SW480 (cell line): ENCODE measurements around the gene ZNF14.
"Not testable (repeated sequence)": the region's sequence is repeated elsewhere in the genome, so short reads cannot be mapped to it uniquely, and the experiment has no call there.

ENCODE experiments used
- DNase-seq: peaks from one replicate; pipeline ENCODE4 v3.0.0-alpha.2; 2016; ENCODE audit warnings: low spot score

Gene ZNF14

DNA sequence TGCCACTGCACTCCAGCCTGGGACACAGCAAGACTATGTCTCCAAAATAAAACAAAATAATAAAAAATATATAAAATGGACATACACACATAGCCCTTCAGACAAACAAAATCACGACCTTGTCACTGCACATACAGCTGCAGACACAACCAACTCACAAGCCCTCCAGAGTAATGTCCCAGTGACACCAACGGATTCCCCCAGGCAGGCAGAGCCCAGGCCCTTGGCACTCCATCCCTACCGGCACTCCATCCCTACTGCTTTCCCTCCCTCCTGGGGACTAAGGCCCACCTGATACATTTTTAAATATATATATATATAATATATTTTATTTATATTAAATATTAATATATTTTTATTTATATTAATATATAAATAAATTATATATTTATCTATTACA is 45.8 kb downstream of the ZNF14 start:
- no peak for DNase-seq

DNA sequence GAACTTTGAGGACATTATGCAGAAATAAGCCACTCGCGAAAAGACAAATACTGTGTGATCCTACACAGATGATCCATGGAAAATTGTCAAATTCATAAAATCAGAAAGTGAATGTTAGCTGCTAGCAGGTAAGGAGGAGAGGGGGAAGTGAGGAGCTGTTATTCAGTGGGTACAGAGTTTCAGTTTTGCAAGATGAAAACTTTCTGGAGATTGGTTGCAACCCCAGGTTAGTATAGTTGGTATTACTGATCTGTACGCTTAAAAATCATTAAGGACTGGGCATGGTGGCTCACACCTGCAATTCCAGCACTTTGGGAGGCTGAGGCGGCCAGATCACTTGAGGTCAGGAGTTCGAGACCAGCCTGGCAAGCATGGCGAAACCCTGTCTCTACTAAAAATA is 46.3 kb downstream of the ZNF14 start:
- DNase-seq, result no peak

GRCh38 chr19:19686119-19686518 is 46.8 kb downstream of the ZNF14 start:
- DNase-seq, result not testable (repeated sequence)

DNA sequence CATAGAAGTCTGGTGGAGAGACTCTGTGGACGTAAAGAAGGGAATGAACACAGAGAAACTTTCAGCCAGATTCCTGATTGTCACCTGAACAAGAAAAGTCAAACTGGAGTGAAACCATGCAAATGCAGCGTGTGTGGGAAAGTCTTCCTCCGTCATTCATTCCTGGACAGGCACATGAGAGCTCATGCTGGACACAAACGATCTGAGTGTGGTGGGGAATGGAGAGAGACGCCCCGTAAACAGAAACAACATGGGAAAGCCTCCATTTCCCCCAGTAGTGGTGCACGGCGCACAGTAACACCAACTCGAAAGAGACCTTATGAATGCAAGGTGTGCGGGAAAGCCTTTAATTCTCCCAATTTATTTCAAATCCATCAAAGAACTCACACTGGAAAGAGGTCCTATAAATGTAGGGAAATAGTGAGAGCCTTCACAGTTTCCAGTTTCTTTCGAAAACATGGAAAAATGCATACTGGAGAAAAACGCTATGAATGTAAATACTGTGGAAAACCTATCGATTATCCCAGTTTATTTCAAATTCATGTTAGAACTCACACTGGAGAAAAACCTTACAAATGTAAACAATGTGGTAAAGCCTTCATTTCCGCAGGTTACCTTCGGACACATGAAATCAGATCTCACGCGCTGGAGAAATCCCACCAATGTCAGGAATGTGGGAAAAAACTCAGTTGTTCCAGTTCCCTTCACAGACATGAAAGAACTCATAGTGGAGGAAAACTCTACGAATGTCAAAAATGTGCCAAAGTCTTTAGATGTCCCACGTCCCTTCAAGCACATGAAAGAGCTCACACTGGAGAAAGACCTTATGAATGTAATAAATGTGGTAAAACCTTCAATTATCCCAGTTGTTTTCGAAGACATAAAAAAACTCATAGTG is 53.5 kb downstream of the ZNF14 start:
- no peak for DNase-seq

GRCh38 chr19:19677579-19677978 is 55.3 kb downstream of the ZNF14 start:
- DNase-seq, result no peak

- DNase-seq, result no peak
Measured at GRCh38 chr19:19674315-19674714, 58.6 kb downstream of the ZNF14 start.

DNA sequence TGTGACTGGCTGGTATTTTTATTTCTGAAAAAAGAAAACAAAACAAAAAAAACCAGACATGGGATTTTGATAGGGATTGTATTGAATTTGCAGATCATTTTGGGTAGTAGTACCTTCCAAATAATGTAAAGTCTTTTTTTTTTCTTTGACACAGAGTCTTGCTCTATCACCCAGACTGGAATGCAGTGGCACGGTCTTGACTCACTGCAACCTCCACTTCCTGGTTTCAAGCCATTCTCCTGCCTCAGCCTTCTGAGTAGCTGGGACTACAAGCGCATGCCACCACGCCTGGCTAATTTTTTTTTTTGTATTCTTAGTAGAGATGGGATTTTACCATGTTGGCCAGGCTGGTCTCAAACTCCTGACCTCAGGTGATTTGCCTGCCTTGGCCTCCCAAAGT is 60.1 kb downstream of the ZNF14 start:
- DNase-seq, result no peak

- DNase-seq, result no peak
Measured at GRCh38 chr19:19670070-19670551, 62.8 kb downstream of the ZNF14 start.

DNA sequence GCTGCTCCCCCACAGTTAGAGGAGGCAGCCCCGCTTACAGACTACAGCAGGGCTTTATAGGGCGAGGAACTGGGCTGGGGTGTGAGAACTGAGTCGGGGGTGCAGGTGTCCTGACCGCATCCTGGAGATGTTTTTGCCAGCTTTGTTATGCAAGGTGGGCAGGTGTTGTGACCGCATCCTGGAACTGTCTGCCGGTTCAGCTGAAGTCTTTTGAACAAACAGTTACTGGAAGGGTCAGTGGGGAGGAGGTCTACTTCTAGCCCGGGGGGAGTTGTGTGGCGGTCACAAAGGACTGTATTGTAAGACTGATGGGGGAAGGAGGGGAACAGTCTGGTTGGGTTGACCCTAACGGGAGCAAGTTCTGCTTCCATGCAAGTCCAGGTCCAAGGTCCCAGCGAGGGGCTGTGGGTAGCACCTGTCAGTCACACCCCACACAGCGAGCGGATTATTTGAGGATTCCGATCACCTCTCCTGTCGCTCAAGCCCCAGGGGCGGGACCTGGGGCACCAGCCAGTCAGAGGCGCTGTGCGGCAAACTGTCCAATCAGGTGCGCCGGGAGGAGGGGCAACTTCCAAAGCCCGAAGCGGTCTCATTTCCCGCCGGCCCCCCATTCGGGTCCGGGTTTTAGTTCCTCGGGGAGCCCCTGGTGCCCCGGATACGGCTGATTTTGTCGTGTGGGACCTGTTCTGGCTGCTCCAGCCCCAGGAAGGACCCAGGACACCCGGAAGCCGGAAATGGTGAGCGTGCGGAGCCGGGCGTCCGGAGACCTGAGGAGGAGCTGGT is 64.5 kb downstream of the ZNF14 start, which contains the start of gene ZNF101:
Gene ZNF101 (plus strand): TSS at position 610 of the 783 bp plus-strand sequence. CDS start 125 bp downstream, at position 735.
- DNase-seq, result peak; percentile 97

- DNase-seq, result not testable (repeated sequence)
Measured at GRCh38 chr19:19665420-19665948, 67.4 kb downstream of the ZNF14 start.

- DNase-seq, result peak; percentile 99
Measured at GRCh38 chr19:19663256-19664120, 69.4 kb downstream of the ZNF14 start, which contains the start of gene ATP13A1. TSS of gene ATP13A1 (minus strand) at chr19:19663676. CDS start at chr19:19663666, 10 bp downstream.

DNA sequence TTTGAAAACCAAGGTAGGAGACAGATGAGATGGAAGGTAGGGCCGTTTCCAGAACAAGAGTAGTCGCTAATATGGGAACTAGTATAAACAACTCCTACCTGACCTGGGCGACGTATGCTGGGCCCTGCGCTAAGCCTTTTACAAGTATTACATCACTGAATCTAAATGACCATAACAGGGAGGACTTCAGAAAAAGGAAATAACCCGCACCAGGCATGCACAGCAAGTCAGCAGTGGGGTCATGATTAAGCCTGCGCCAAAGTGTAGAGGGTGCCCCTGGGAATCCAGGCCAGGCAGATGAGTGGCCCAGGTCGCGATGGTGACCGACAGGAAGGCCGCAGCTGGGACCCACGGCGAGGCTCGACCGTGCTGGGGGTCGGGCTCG is 70.0 kb downstream of the ZNF14 start:
- no peak for DNase-seq

GRCh38 chr19:19662344-19662743 is 70.6 kb downstream of the ZNF14 start:
- no peak for DNase-seq

DNA sequence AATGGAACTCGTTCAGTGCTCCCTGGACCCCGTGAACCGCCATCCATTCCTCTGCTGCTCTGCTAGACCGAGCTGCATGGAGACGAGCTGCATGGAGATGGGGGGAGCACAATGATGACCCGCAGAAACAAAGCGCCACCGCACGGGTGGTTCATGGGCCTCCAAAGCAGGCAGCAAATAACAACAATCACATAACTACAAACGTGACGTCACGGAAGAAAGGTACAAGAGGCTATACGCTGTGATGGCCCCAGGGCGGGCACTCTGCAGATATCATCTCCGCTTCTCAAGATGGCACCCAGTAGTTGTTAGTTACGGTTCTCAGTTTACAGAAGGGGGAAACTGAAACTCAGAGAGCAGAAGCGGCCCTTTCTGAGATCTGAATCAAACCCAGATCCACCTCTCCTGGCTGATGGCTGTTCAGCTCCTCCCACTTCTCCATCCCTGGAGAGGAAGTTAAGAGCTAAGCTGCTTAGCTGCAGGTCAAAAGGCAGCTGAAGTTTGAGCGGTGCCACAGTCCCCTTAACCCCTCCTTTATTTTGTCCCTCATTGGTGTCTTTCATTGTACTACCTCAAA is 71.1 kb downstream of the ZNF14 start:
- DNase-seq, result no peak

DNA sequence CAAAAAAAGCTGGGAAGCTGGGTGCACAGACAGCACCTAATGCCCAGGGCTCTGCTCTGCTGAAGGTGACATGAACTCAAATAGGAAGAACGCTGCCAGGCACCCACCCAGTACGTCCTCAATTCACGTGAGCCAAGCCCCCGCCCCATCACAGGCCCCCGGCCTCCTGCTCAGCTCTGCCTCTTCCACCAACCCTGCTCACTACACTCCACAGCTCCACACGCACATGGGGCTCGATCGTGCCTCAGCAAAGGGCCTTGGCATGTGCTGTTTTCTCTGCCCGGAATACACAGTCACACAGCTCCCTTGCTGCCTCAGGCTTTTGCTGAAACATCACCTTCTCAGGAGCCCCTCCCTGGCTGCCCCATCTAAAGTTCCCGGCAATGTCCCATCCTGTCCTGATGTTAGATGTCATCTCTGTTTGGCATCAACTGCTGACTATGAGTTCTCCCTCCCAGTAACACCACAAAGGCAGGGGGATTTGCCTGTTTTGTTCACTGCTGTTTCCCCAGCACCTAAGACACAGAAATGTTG is 71.7 kb downstream of the ZNF14 start:
- DNase-seq, result no peak
